HG02943 (cell line): Measurements from ENCODE around the gene NR1D1.

Source experiments
- ATAC-seq: cut with Tn5 transposase; IDR thresholded peaks from one replicate; pipeline ENCODE4 v1.9.1; 2021; ENCODE audit warnings: mild to moderate bottlenecking, low read depth, moderate library complexity; ENCODE audit not compliant: unreplicated experiment

The NR1D1 gene

GRCh38 chr17:40064971-40065768 is 35.2 kb downstream of the NR1D1 start:
- ATAC-seq, result no peak

DNA sequence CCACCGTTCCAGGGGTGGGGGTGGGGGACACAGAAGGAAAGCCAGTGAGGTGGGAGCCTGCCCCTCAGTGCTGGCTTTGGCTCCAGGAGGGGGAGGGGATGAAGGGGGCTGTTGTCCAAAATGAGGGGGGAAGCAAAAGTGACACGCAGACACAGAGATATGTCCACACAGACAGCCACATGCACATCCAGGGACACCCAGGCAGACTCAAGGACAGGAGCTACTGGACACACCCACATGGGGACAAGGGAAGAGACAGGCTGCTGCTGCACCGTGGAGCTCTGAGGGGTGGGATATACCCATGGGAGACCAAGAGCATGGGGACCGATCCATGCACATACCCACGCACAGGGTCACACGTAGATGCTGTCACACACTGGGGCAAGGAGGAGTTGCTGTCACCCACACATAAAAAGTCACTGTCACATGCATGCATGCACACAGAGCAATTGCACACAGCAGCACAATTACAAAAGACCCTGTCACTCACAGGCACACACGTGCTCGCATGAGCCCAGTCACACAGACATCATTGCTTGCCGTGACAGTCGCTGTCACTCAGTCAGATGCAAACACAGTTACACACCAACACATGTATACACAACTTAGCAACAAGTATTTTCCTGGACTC is 36.4 kb downstream of the NR1D1 start:
- ATAC-seq, result no peak

- no peak for ATAC-seq
Observed at GRCh38 chr17:40063187-40063771, 37.1 kb downstream of the NR1D1 start.

- ATAC-seq, result no peak
Observed at GRCh38 chr17:40062329-40063186, 37.8 kb downstream of the NR1D1 start, which contains the start of gene THRA. Gene THRA (plus strand): TSS chr17:40062965. CDS start chr17:40074489, 11,524 bp downstream.

GRCh38 chr17:40061609-40062038 is 38.8 kb downstream of the NR1D1 start:
- ATAC-seq, result no peak

DNA sequence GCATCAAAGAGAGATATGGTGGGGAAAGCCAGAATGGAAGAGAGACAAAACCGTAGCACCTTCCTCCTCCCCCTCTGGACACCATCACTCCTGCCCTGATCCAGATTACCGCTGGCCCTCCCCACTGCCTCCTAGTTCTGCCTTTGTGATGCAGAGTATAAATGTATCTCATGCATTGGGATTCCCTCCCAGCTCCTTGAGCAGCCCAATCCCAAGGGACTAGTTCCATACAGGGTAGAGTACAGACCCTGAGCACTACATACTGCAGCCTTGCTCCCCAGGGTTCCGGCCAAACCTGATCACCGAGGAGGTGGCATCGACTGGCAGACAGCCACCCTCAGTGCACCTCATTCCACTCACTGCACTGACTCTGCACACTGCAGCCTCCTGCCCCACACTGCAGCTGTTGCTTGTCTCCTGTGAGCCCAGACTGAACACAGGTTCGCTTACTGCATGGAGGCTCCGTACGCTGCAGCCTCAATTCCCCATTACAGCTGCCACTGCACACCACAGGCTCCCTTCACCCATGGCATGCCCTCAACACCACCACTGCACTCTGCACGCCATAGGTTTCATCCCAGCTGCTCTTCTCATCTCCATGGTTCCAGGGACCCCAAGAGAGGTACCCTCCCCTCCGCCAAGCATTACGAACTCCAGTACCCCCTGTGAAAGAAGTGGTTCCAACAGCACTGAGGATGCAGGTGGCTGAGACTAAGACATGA is 39.3 kb downstream of the NR1D1 start:
- no peak for ATAC-seq

DNA sequence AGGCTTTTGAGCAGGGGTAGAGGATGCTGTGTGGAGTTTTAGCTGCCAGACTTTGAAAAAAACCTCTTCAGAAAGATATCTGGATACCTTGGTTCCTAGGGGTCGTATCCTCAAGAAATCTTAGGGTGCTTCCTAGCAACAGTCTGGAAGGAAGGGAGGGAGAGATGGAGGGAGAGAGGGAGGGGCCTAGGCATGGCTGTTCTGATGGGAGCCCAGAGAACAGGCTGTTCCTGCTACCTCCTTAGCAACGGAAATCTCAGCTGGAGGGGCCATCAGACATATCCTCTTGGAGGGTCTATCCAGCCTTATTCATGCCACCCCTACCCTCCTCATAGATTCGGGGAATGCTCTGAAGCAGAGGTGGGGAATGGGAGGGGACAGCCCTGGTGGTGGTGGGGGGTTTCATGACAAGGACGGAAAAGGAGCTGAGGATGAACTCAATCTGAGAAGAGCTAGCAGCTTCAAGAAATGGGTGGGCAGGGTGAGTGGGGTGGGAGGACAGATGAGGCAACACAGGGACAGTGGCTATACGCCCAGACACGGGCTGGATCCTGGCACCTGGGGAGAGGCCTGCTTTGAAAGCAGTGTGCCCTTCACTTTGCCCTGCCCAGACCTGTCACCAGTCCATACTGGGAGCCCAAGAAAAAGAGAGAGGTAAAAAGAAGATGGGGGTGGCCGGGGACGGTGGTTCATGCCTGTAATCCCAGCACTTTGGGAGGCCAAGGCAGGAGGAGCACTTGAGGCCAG is 40.5 kb downstream of the NR1D1 start:
- ATAC-seq, result no peak

DNA sequence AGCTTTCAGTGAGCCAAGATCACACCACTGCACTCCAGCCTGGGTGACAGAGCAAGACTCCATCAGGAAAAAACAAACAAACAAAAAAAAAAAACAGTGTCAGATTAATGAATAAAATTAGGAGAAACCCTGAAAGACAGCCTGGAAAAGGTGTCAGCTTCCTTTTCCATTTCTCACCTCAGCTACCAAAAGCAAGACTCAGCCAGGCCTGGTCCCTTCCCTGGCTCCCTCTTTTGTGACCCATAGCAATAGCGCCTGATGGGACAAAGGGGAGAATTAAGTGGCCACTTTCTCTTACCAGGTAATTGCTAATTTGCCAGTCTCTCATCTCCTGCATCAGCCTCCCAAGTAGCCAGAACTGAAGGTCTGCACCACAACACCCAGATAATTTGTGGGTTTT is 41.5 kb downstream of the NR1D1 start:
- no peak for ATAC-seq

GRCh38 chr17:40058186-40058784 is 42.1 kb downstream of the NR1D1 start:
- ATAC-seq, result no peak

DNA sequence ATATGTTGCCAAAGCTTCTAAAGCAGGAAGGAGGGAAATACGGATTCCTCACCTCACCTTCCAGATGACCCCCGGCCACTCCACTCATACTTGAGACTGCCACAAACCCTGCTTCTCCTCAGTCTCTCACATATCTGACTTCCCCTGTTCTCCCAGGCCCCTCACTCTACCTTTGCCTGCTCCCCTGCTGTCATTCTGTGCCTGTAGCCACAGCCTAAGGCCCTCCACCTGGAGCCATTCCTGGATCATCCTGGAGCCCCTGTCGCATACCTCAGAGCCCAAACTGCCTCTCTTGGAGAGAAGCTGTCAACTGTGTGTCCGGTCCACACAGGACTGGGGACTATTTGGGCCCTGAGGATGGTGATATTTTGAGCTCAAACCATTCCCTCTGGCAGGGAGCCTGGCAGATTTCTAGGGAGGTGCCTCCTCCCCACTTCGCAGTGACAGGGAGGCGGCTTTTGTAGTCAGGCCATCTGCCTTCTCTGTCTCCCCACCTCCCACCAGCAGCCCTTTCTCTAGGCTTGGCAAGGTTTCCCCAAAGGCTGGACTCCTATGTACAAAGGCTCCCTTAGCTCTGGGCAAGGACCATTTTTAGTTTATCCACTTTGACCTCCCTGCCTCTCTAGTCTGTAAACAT is 43.9 kb downstream of the NR1D1 start:
- no peak for ATAC-seq
